Measurements from ENCODE around the gene ZNF789. TPM values are rescaled to one million over a fixed set of nuclear protein-coding genes. Genes with fewer than 3 reads are reported as not detected.

The ZNF789 gene
- total RNA-seq, 2 donors from 2014 or later = 13.7 to 16.5 TPM

DNA sequence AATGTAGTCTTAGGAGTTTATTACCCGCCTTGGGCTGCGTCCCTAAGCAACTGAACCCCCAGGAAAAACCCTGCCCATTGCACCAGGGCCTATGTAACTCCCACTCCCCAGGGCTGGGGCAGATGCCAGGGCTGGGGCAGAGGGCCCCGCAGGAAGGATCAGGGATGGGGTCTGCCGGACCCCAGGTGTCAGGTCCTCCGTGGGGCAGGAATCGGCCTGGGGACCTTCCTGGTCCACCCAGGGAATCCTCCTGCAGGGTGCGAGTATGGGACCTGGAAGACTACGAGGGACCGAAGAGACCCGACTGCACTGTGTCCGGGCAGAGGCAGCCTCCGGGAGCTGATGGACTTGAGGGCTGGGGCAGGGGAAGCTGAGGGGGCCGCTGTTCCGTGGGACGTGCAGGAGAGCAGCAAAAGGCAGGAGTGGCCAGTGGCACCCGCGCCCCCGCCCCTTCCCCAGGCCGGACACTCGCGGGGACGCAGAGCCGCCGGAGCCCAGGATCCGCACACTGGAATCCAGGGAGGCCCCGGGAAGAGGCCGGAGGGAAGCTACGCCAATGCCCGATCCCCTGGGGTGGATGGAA is 4.3 kb upstream of the ZNF789 start:
- no peak overlapping the region for H3K9ac ChIP-seq (ENCODE audit: extremely low read depth, low read length, poor library complexity, severe bottlenecking)
- no peaks in the 10 kb centered on the region for H3K9me3 Mint-ChIP-seq
- peaks cover 13% of the 10 kb centered on the region for H3K4me1 Mint-ChIP-seq
- no peaks in the 10 kb centered on the region for H3K27me3 ChIP-seq (ENCODE audit: control insufficient read depth, insufficient read depth, low read length, poor library complexity, severe bottlenecking)
- H3K27me3 Mint-ChIP-seq (ENCODE audit: insufficient read depth) = peaks cover 2% of the 10 kb centered on the region
- no peaks in the 10 kb centered on the region for H3K4me1 ChIP-seq (ENCODE audit: control insufficient read depth, insufficient read depth, low read length)
- H3K36me3 ChIP-seq (ENCODE audit: control insufficient read depth, insufficient read depth, low read length) = peaks cover 6% of the 10 kb centered on the region
- no peak for DNase-seq
- no peaks in the 10 kb centered on the region for H3K9me3 ChIP-seq (ENCODE audit: control insufficient read depth, low read length)
- no peak overlapping the region for H3K27ac ChIP-seq (ENCODE audit: low read depth, low read length)
- no peak overlapping the region for H3K27ac Mint-ChIP-seq
- TF ChIP-seq, protein P1, sequence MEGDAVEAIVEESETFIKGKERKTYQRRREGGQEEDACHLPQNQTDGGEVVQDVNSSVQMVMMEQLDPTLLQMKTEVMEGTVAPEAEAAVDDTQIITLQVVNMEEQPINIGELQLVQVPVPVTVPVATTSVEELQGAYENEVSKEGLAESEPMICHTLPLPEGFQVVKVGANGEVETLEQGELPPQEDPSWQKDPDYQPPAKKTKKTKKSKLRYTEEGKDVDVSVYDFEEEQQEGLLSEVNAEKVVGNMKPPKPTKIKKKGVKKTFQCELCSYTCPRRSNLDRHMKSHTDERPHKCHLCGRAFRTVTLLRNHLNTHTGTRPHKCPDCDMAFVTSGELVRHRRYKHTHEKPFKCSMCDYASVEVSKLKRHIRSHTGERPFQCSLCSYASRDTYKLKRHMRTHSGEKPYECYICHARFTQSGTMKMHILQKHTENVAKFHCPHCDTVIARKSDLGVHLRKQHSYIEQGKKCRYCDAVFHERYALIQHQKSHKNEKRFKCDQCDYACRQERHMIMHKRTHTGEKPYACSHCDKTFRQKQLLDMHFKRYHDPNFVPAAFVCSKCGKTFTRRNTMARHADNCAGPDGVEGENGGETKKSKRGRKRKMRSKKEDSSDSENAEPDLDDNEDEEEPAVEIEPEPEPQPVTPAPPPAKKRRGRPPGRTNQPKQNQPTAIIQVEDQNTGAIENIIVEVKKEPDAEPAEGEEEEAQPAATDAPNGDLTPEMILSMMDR (conservative IDR thresholded peaks at IDR 0.05) = no peak
- H3K4me3 ChIP-seq (ENCODE audit: low read length) = no peak overlapping the region
- H3K4me3 Mint-ChIP-seq = no peak overlapping the region
- H3K36me3 Mint-ChIP-seq (ENCODE audit: low read depth) = peaks cover 12% of the 10 kb centered on the region
- 94 to 96% methylated on average over 13 to 29 of the region's 29 CpGs for WGBS, 2 experiments (ENCODE audit: insufficient coverage in 1 of 2, insufficient read length in 1 of 2)

DNA sequence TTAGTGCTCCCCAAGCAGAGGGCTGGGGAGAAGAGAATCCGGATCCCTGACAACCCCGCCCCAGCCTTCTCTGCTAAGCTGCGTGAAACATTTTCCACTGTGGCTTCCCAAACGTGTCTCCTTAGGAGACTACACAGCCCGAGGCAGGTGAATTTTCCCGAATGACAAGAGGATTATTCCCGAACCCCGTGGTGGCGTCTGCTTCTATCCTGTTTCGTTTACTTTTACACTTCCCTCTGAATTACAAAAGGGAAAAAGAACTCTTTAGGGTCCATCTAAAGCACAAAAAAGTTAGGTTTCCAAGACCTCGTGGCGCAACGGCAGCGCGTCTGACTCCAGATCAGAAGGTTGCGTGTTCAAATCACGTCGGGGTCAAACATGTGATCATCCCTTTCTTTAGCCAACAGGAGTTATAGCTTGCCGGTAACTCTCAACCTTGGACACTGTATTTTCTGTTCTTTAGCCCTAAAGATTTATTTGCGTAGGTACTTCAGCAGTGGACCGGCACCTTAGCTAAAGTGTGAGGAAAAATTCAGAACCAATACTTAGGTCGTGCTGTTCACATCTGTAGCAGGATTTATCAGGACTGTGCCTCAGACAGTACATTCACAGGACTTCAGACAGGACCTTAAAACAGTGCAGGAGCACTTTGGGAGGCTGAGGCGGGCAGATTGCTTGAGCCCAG is 3.2 kb upstream of the ZNF789 start:
- H3K36me3 Mint-ChIP-seq (ENCODE audit: low read depth) = peaks cover 7% of the 10 kb centered on the region
- no peaks in the 10 kb centered on the region for H3K4me1 ChIP-seq (ENCODE audit: control insufficient read depth, insufficient read depth, low read length)
- H3K4me3 Mint-ChIP-seq = peak overlapping the region; percentile 32

DNA sequence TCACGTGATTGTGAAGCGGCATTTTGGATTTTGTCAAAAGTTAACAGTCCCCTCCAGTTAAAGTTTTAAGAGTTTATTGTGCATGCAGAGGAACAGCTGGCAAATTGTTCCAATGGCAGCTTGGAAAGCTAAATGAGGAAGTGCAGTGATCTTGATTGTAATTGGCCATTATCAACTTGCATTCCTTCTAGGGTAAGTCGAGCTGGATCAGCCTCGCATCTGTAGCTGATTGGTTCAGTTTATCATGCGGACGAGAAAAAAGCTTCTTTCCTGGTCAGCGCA is 566 bp downstream of the ZNF789 start:
- no peaks in the 10 kb centered on the region for H3K9me3 ChIP-seq (ENCODE audit: control insufficient read depth, low read length)
- H3K27ac Mint-ChIP-seq = peak overlapping the region; percentile 97
- 0 to 6% methylated on average over 3 to 7 of the region's 7 CpGs for WGBS, 2 experiments (ENCODE audit: insufficient coverage in 1 of 2, insufficient read length in 1 of 2)
- H3K4me1 ChIP-seq (ENCODE audit: control insufficient read depth, insufficient read depth, low read length) = no peaks in the 10 kb centered on the region
- TF ChIP-seq, protein P1 (conservative IDR thresholded peaks at IDR 0.05) = no peak
- H3K27me3 ChIP-seq (ENCODE audit: control insufficient read depth, insufficient read depth, low read length, poor library complexity, severe bottlenecking) = no peaks in the 10 kb centered on the region
- no peak overlapping the region for H3K27ac ChIP-seq (ENCODE audit: low read depth, low read length)
- H3K36me3 ChIP-seq (ENCODE audit: control insufficient read depth, insufficient read depth, low read length) = peaks cover 16% of the 10 kb centered on the region
- H3K27me3 Mint-ChIP-seq (ENCODE audit: insufficient read depth) = peaks cover 2% of the 10 kb centered on the region
- no peaks in the 10 kb centered on the region for H3K9me3 Mint-ChIP-seq
- DNase-seq = peak; percentile 67
- peaks cover 8% of the 10 kb centered on the region for H3K4me1 Mint-ChIP-seq
- peak overlapping the region; percentile 99 for H3K4me3 ChIP-seq (ENCODE audit: low read length)
- peak overlapping the region; percentile 88 for H3K9ac ChIP-seq (ENCODE audit: extremely low read depth, low read length, poor library complexity, severe bottlenecking)
- H3K4me3 Mint-ChIP-seq = peak overlapping the region; percentile 91
- peaks cover 17% of the 10 kb centered on the region for H3K36me3 Mint-ChIP-seq (ENCODE audit: low read depth)

More for the DNA sequence above, 3.2 kb upstream of the ZNF789 start:
- H3K4me3 ChIP-seq (ENCODE audit: low read length) = no peak overlapping the region
- Mint-ChIP-seq H3K27me3 (ENCODE audit: insufficient read depth) (peaks cover 2% of the 10 kb centered on the region), H3K27ac (peak overlapping the region; percentile 87), H3K9me3 (no peaks in the 10 kb centered on the region), H3K4me1 (peaks cover 13% of the 10 kb centered on the region)
- DNase-seq = peak; percentile 76
- H3K36me3 ChIP-seq (ENCODE audit: control insufficient read depth, insufficient read depth, low read length) = no peaks in the 10 kb centered on the region
- no peaks in the 10 kb centered on the region for H3K27me3 ChIP-seq (ENCODE audit: control insufficient read depth, insufficient read depth, low read length, poor library complexity, severe bottlenecking)
- no peaks in the 10 kb centered on the region for H3K9me3 ChIP-seq (ENCODE audit: control insufficient read depth, low read length)
- TF ChIP-seq, protein P1 (conservative IDR thresholded peaks at IDR 0.05) = no peak
- H3K9ac ChIP-seq (ENCODE audit: extremely low read depth, low read length, poor library complexity, severe bottlenecking) = no peak overlapping the region
- 57 to 65% methylated on average over 23 of the region's 23 CpGs for whole genome bisulfite sequencing, 2 experiments (ENCODE audit: insufficient coverage in 1 of 2, insufficient read length in 1 of 2)
- no peak overlapping the region for H3K27ac ChIP-seq (ENCODE audit: low read depth, low read length)

Measured in endodermal cell (in vitro differentiated cells).